ENCODE data around the gene ICAM2. TPM values are rescaled to one million over a fixed set of nuclear protein-coding genes. Genes with fewer than 3 reads are reported as not detected.
"Not testable (repeated sequence)": the region's sequence is repeated elsewhere in the genome, so short reads cannot be mapped to it uniquely, and the experiment has no call there.

Gene ICAM2
- total RNA-seq, 1 experiment from 2014 or later: not detected

DNA sequence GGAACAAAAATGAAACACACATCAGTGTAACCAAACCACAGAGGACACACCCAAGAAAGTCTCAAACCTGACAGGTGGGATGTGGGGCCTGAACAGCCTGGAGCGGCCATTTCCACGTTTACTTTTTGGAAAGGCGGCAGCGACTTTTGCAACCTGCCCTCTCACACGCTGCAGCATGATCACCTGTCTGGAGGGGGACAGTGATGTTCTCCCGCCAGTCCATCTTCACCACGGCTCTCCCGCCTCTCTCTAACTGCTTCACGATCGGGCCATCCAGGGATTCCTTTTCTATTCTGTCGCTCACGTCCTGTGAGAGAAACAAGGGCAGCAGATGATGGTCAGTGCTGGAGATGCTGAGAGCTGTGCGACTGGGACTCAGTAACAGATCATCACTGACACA is 24.7 kb upstream of the ICAM2 start:
- DNase-seq (ENCODE audit: extremely low read depth, low read depth): no peak

- no peak for DNase-seq (ENCODE audit: extremely low read depth, low read depth)
Measured at GRCh38 chr17:64042700-64043485, 22.5 kb upstream of the ICAM2 start.

DNA sequence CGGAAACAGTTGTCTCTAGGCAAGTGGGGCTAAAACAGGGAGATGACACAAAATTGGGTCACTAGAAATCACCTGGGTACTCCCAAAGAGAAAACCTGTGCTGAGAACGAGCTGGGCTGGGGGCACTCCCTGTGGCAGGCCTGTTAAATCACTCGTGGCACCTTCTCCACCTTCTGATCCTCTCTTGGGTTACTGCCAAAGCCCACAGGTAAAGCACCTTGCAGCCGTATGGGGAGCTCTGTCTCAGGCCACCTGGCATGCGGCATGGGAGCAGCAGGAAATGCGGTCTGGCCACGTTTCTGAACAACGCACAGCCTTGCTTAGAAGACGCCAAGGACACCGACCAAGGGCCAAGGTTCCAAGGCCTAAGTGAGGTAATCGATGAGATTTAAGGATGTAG is 21.5 kb upstream of the ICAM2 start:
- no peak for DNase-seq (ENCODE audit: extremely low read depth, low read depth)

- no peak for DNase-seq (ENCODE audit: extremely low read depth, low read depth)
Measured at GRCh38 chr17:64040206-64040605, 19.8 kb upstream of the ICAM2 start.

- no peak for DNase-seq (ENCODE audit: extremely low read depth, low read depth)
Measured at GRCh38 chr17:64039106-64039400, 18.6 kb upstream of the ICAM2 start.

DNA sequence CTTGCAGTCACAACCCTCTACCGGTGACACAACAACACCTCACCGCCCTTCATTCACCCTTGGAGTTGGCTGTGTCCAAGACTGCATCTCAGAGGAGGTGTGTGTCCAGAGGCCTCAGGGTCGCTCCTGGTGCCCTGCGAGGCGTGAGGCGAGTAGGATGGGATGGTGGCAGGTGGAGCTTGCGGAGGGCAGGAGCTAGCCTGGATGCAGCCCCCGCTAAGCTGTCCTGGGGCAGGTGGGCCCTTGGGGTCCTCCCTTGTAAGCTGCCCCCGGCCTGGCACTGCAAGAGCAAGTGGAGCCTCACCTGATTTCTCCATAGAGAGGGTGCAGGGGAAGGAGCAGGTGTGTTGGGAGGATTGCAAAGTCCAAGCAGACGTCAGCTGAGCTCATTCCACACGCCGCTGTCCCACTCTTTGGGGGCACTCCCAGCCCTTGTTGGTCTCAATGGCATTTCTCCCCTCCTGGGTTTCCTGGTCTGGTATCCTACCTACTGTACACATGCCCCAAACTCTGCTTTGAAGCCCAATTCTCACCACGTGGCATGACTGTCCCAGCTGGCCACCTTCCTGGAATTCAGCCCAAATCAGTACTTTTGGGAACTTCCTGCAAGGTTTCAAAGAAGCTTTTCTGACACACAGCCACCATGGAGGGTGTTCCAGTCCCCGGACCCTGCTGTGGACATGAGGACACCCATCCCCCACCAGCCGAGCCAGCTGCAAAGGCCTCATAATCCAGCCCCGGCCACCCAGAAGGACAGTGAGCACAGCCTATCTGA is 18.1 kb upstream of the ICAM2 start:
- DNase-seq (ENCODE audit: extremely low read depth, low read depth): no peak

DNA sequence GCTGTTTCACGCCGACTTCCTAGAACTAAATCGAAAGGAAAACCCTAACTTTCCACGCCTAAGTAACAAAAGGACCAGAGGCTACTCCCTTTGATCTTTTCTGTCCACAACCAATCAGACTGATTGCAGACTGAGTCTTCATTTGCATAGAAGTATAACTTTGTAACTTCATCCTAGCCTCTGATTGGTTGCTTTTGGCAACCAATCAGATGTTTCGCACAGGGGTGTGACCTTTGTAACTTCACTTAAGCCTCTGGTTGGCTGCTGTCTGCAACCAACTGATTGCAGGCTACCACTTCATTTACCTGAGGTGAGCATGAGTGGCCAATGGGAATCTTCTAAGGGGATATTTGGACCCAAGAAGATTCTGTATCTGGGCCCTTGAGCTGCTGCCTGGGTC is 17.4 kb upstream of the ICAM2 start:
- no peak for DNase-seq (ENCODE audit: extremely low read depth, low read depth)

DNA sequence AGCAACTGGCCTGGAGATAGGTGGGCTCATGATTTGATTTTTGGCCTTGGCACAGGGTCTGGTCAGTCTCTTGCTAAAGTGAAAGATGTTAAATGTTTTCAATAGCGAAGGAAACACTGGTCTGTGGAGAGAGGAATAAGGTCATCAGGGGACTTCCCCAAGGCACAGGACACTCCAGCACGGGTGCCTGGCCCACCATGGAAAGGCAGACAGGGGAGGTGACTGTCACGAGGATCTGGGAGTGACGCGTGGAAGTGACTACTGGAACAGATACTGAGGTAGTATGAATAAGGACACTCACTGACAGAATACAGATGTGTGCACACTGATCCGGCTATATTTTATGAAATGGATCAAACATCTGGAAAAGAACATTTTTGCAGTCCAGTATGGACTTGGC is 16.7 kb upstream of the ICAM2 start:
- DNase-seq (ENCODE audit: extremely low read depth, low read depth): no peak

DNA sequence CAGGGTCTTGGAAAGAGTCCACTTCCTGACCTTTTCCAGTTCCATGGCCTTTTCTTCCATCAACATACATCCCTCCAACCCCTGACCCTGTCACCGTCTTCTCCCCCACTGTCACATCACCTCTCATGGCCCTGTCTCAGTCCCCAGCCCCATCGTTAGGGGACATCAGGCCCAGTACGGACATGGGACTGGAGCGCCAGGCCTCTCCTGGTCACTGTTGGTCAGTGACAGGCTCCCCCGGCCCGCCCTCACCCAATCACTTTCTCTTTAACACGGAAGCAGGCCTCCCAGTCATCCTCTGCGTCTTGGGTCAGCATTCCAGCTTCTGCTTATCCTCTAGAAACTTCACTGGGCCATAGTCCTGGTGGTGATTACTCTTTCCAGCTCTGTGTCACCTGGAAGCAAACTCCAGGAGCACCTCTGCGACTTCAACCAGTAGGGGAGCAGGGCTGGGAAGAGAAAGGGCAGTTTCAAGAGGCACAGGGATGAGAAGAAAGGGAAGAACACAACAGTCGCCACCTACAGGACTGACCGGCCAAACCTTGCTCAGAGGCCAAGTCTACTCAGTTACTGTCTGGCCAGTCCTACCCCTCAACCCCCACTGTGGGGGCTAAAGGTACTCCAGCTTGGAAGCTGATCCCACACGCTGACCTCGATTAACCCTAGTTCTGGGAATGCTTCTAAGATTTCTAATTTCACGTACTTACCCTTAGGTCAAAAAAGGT is 15.9 kb upstream of the ICAM2 start:
- DNase-seq (ENCODE audit: extremely low read depth, low read depth): no peak

DNA sequence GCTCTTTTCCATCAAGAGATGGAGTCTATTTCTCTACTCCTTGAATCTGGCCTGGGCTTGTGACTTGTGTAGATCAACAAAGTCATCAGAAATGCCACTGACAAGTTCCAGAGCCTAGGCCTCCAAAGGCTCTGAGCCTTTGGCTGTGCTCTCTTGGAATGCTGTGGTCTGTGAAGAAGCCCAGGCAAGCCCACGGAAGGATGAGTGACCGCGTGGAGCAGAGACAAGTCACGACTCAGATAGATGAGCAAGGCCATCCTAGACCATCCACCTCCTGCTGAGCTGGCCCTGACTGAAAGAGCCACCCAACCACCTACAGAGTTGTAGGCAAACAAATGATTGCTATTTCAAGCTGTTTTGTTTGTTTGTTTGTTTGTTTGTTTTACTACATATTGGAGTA is 11.6 kb upstream of the ICAM2 start:
- DNase-seq (ENCODE audit: extremely low read depth, low read depth): no peak

- DNase-seq (ENCODE audit: extremely low read depth, low read depth): peak; percentile 56
Measured at GRCh38 chr17:64028874-64029464, 8.5 kb upstream of the ICAM2 start.

DNA sequence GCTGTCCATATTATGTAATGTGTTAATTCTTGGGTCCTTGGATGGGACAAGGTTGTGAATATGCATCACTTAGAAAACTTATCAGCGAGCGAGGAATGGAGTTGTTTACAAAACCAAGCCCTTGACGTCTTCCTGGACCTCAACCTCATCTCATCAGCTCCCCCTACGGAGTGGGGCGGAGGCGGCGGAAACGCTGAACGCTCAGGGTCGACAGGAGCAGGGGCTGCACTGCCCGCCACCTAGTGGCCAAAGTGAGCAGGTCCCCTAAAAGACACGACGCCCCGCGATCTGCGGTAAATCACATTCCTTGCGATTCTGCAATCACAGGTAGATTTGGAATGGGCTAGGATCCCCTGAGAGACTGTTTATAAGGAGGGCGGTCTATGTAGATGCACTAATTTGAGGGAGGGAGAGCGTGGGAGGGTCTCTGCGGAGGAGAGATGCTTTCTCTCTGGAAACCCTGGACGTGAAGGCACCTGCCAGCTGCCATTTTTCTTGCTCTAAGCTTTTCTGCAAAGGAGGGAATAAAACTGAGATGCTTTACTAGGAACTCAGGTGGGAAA is 5.4 kb upstream of the ICAM2 start:
- peak; percentile 68 for DNase-seq (ENCODE audit: extremely low read depth, low read depth)

GRCh38 chr17:64024781-64025731 is 4.6 kb upstream of the ICAM2 start:
- DNase-seq (ENCODE audit: extremely low read depth, low read depth): no peak

DNA sequence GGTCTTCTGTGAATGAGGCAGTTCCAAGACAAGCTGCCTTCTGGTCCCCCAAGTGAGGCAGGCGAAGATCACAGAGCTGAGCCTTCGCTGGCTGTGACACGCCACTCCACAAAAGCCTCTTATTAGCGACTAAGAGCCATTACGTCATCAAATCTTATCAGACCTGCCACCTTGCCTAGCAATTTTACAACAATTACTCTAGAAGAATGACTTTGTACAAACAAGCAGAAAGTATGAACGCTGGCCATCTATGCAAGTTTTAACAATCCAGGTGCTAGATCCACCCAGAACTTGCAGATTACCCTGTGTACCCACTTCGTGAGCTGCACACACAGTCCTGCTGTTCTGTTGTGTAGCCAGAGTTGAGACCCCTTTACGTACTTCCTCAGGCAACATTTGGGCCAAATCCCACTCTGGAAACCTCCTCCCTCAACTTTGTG is 3.8 kb upstream of the ICAM2 start:
- DNase-seq (ENCODE audit: extremely low read depth, low read depth): no peak

- no peak for DNase-seq (ENCODE audit: extremely low read depth, low read depth)
Measured at GRCh38 chr17:64022611-64023063, 2.2 kb upstream of the ICAM2 start.

DNA sequence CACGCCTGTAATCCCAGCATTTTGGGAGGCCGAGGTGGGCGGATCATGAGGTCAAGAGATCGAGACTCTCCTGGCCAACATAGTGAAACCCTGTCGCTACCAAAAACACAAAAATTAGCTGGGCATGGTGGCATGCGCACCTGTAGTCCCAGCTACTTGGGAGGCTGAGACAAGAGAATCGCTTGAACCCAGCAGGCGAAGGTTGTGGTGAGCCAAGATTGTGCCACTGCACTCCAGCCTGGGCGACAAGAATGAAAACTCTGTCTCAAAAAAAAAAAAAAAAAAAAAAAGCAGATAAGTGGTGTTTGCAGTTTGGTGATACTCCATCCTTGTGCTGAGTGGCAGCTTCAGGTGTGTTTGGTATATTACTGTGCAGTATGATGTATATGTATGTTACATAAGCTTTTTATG is 877 bp downstream of the ICAM2 start:
- DNase-seq (ENCODE audit: extremely low read depth, low read depth): not testable (repeated sequence)

GRCh38 chr17:64017381-64017980 is 3.0 kb downstream of the ICAM2 start:
- DNase-seq (ENCODE audit: extremely low read depth, low read depth): no peak

GRCh38 chr17:64016974-64017373 is 3.5 kb downstream of the ICAM2 start:
- no peak for DNase-seq (ENCODE audit: extremely low read depth, low read depth)

DNA sequence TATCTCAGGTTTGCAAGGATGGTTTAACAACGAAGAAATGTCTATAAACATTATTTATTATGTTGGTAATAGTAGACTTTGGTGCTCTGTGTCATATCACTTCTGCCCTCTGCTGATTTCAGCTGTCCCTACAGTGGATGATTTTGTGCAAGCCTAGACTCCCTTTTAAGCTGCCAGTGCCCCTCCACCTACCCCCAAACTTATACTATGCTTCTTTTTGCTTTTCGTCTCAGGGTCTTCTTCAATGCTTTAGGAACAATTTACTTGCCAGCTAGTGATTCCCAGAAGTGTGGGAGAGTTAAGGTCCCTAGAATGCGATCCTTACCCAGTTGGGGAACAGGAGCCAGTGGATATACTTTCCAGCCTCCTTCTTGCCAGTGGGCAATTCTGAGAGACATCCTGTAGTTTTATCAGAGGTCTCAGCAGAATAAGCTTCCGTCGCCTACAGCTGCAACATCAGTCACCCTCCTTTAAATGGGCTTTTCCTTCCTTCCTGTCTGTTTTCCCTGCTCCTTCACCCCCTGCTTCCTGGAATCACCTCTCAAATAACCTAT is 4.1 kb downstream of the ICAM2 start:
- DNase-seq (ENCODE audit: extremely low read depth, low read depth): no peak
